GM04504 (cell line): ENCODE measurements around the gene BARD1.
A peak's percentile ranks its signal among the peaks of the same experiment; 100 is the strongest.
"Not testable (repeated sequence)": the region's sequence is repeated elsewhere in the genome, so short reads cannot be mapped to it uniquely, and the experiment has no call there.

Experiments used
- DNase-seq: peaks from one replicate; pipeline ENCODE4 v3.0.0-alpha.2; 2012; ENCODE audit warnings: low read depth

The BARD1 gene

DNA sequence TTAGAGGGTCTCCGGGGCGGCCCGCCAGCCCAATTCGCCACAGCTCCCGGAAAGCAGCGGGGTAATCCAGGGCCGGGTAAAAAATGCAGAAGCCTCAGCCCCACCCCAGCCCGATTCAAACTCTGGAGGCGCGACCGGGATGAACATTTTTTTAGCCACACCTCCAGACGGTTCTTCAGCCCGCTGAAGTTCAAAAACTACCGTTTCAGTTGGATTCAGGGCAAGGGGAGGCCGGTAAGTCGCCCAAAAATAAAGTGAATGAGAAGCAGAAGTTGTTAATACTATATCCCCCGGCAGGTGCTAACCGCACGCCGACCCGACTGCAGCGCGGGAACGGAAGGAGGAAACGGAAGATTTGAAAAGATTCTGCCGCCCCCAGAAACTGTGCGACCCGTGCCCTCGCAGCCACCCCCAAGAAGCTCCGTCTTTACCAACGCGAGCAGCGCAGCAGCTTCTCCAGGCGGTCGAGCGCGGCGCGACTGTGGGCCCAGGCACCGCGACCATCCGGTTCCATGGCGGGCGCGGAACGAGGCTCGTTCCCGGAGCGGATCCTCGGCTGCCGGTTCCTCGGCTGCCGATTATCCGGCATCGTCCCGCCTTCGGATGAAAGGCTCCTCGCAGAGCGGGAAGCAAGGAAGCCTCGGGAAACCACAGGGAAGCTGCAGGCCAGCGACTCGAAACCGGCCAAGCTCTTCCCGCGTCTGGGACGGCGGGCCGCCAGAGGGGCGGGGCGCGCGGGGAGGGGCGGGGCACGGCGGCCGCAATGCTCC, at the start of gene BARD1:
BARD1 (minus strand) TSS at position 703 of the 770 bp plus-strand sequence; CDS start at position 589, 114 bp downstream.
- peak; percentile 31 for DNase-seq

DNA sequence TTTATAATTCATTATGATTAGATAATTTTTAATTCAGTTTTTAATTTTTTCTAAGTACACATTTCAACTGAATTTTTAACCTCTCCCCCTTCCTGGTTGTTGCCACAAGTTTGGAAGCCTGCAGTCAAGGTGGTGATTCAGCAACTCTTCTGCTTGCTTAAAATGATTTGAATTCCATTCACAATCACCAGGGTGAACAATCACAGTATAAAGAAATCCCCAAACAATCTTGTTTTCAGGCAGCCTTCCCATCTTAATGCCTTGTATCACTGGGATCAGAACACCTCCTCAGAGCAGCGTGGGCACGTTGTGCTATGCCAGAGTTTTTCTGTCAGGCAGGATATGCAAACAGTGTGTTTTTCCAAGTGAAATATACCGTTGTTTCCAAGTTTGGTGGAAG, 46.7 kb upstream of the BARD1 start:
- DNase-seq = no peak

- no peak for DNase-seq
Observed at GRCh38 chr2:214853906-214854305, 44.4 kb upstream of the BARD1 start.

GRCh38 chr2:214843823-214844222, 34.3 kb upstream of the BARD1 start:
- DNase-seq = no peak

DNA sequence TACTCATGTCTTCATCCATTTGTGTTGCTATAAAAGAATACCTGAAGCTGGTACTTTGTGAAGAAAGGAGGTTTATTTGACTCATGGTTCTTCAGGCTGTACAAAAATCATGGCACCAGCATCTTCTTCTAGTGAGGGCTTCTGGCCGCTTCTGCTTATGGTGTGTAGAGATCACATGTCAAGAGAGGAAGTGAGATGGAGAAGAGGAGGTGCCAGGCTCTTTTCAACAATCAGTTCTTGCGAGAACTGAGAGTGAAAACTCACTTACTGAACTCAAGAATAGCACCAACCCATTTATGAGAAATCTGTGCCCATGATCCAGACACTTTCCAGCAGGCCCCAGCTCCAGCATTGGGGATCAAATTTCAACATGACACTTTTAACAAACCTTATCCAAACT, 30.0 kb upstream of the BARD1 start:
- DNase-seq = no peak

DNA sequence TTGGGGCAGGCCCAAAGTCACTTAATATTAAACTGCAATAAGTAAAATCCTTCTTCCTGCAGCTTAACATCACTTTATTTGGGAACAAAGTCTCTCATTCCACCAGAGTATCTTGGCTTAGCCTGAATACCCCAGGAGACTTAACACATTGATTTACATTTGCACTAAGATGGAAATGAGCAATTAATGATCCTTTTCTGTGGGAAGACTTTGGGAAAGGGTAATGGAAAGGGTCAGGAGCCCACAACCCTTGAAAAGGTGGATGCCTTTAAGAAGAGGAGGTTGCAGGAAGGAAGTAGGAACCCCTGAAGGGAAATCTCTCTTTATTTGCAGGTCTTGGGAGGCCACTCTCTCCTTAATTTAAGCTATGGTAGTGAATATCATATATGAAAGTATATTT, 28.0 kb upstream of the BARD1 start:
- DNase-seq = no peak

- DNase-seq = no peak
Observed at GRCh38 chr2:214836568-214836967, 27.1 kb upstream of the BARD1 start.

- DNase-seq = no peak
Observed at GRCh38 chr2:214830794-214831346, 21.4 kb upstream of the BARD1 start.

- no peak for DNase-seq
Observed at GRCh38 chr2:214816008-214816533, 6.6 kb upstream of the BARD1 start.

DNA sequence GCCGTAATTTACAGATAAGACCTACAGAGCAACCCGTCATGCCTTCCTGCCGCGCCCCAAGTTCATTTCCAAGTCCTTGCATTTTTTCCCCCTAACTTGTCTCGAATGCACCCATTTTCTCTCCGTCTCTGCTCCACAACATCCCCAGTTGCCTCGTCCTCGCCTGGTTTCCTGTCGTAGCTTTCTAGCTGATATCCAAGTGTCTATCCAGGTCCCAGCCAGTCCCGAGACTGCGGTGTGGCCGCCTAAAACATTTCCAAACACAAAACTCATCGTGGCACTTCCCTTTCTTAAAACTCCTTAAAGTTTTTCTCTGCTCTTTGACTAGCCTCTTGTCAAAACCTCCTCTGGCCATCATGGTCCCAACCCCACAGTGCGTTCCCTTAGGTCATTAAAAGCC, 1.2 kb upstream of the BARD1 start:
- no peak for DNase-seq

DNA sequence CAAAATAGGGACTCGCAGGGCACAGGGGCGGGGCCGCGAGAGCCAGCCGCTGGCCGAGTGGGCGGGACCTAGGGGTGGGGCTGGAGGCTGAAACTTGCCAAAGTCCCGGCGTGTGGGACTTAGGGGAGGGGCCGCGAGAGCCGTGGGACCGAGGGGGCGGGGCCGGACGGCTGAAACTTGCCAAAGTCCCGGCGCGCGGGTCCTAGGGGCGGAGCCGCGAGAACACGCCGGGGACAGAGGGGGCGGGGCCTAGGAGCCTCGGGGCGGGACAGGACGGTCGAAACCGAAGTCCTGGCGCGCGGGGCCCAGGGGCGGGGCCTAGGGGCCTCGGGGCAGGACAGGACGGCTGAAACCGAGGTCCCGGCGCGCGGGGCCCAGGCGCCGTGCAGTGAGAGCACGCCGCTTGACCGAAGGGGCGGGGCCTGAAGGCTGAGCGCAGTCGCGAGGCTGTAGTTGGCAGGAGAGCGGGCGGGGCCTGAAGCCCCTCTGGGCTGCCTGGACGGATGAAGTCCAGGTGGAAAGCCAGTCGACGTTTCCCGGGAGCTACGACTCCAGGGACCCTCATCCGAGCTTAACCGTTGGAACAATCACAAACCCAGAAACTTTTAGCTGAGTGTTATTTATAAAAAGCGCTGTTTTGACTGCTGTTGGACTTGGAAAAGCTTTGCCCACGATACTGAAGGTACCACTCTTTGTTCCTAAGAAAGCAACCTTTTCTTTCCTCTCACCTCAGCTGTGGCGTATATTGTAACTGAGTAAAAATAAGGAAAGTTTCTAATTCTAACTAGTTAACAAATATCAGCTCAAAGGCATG, 475 bp upstream of the BARD1 start:
- DNase-seq = peak; percentile 98

DNA sequence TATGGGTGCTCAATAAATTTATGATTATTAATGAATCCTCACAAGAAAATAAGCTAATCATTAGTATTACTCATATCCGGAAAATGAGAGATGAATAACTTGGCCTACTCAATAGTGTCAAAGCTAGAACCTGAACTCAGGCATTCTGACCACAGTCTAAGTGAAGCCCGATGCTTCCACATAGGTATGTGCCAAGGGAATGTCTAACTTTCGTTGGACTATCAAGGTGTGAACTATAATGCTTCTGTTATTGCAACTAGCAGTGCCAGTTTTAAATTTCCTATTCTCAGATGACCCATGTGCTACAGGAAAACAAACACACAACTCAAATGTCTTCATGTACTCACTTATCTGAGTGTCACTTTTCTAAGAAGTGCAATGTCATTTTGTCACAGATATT, 1.8 kb downstream of the BARD1 start:
- no peak for DNase-seq

DNA sequence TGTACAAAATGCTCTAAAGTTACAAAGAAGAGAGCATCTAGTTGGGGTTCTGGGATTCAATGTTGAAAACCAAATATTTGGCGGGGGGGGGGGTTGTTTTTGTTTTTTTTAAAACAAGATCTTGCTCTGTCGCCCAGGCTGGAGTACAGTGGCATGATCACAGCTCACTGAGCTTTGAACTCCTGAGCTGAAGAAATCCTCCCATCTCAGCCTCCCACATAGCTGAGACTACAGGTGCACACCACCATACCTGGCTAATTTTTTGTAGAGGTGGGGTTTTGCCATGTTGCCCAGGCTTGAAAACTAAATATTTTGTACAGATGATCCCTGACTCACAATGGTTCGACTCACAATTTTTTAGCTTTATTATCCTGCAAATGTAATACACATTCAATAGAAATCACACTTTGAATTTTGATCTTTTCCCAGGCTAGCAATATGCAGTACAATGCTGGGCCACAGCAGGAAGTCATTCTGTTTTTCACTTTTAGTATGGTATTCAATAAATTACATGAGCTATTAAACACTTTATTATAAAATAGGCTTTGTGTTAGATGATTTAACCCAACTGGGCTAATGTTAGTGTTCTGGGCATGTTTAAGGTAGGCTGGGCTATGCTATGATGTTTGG, 7.6 kb downstream of the BARD1 start:
- no peak for DNase-seq

- no peak for DNase-seq
Observed at GRCh38 chr2:214801068-214801467, 8.4 kb downstream of the BARD1 start.

DNA sequence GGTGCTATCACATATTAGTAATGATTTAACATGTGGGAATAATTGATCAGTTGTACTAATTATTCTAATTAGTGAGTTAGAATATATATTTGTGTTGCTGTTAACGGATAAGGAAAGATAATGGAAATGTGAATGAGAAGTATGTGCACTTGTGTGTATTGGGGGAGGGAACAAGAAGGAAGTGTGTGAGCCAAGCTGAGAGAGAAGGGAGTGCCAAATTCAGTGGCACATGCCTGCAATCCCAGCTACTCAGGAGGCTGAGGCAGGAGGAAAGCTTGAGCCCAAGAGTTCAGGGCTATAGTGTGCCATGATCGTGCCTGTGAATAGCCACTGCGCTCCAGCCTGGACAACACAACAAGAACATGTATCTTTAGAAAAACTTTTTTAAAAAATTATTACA, 9.3 kb downstream of the BARD1 start:
- no peak for DNase-seq

DNA sequence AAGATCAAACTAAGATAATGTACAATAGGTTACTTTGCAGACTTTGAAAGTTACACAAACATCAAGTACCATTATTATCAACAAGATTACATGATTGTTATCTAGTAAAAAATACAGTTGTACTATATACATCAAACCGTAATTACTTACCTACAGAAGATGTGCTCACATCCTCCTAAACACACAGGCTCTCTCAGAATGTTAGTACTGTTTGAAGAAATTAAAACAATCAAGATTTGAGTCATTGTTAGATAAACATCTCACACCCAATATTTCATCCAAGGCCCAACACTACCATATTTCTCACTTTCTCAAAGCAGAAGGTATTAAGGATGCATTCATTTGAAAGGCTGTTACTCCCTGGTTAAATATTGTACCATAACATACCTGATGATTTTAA, 12.6 kb downstream of the BARD1 start:
- DNase-seq = no peak

DNA sequence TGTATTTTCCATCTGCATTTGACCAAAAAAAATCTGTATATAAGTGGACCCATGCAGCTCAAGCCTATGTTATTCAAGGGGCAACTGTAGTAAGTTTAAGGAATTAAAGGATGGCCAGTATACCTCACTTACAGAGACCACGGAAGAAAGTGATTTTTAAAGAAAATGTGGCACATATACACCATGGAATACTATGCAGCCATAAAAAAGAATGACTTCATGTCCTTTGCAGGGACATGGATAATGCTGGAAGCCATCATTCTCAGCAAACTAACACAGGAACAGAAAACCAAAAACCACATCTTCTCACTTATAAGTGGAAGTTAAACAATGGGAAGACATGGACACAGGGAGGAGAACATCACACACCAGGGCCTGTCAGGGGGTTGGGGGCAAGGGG, 26.3 kb downstream of the BARD1 start:
- not testable (repeated sequence) for DNase-seq

GRCh38 chr2:214782671-214783070, 26.8 kb downstream of the BARD1 start:
- DNase-seq = no peak

- peak; percentile 25 for DNase-seq
Observed at GRCh38 chr2:214781226-214781625, 28.3 kb downstream of the BARD1 start.

- DNase-seq = no peak
Observed at GRCh38 chr2:214775971-214776370, 33.5 kb downstream of the BARD1 start.

GRCh38 chr2:214774108-214774507, 35.4 kb downstream of the BARD1 start:
- DNase-seq = no peak

- no peak for DNase-seq
Observed at GRCh38 chr2:214772443-214773015, 37.0 kb downstream of the BARD1 start.
